ENCODE measurements around the gene STAT1.

DNA sequence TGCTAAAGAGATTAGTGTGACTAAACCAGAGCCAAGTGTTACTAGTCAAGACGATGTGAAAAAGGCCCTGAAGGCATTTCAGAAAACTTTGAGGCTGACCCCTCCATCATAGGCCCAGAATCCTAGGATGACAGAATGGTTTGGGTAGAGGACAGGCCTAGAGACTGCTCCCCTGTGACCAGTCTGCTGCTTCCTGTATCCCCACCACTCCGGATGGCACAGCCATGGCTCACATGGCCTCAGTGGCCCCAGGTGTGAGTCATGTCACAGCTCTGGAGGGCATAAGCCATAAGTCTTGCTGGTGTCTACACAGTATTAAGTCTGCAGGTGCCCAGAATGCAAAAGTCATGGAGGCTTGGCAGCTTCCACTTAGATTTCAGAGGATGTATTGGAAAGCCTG is 12.4 kb upstream of the STAT1 start:
- no peak for TF ChIP-seq EZH2 (IDR thresholded peaks at IDR 0.05; ENCODE audit: low read depth)
- TF ChIP-seq, protein P1, sequence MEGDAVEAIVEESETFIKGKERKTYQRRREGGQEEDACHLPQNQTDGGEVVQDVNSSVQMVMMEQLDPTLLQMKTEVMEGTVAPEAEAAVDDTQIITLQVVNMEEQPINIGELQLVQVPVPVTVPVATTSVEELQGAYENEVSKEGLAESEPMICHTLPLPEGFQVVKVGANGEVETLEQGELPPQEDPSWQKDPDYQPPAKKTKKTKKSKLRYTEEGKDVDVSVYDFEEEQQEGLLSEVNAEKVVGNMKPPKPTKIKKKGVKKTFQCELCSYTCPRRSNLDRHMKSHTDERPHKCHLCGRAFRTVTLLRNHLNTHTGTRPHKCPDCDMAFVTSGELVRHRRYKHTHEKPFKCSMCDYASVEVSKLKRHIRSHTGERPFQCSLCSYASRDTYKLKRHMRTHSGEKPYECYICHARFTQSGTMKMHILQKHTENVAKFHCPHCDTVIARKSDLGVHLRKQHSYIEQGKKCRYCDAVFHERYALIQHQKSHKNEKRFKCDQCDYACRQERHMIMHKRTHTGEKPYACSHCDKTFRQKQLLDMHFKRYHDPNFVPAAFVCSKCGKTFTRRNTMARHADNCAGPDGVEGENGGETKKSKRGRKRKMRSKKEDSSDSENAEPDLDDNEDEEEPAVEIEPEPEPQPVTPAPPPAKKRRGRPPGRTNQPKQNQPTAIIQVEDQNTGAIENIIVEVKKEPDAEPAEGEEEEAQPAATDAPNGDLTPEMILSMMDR (conservative IDR thresholded peaks at IDR 0.05) = no peak
